ENCODE data around the gene ALDH1B1.

The ALDH1B1 gene

DNA sequence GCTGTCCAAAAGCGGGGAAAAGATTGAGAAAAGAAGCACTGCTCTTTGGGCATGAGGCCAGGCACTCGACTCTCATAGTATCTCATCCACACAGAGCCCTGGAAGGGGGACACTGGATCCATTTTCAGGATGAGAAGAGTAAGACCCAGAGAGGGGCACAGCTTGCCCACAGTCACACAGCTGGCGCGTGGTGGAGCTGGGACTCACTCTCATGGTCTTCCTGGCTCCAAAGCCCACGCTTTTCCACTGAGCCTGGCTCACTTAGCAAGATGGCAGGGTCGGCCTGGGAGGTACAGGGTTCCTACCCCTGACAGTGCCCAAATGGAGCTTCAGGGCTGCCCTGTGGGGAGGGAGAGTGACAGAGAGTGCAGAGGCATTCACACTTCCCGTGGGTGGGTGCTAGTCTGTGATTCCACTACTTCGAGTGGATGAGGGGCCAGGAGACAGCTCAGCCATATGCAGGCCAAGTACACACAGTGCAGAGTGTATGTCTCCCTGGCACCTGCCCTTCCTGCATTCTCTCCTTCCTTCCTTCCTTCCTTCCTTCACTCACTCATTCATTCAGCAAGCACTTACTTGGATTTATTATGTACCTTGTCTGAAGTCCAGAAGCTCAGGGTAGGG lies 50.1 kb downstream of the ALDH1B1 start:
- no peak for DNase-seq (ENCODE audit: extremely low read depth, low read depth)
- TF ChIP-seq, protein P1, sequence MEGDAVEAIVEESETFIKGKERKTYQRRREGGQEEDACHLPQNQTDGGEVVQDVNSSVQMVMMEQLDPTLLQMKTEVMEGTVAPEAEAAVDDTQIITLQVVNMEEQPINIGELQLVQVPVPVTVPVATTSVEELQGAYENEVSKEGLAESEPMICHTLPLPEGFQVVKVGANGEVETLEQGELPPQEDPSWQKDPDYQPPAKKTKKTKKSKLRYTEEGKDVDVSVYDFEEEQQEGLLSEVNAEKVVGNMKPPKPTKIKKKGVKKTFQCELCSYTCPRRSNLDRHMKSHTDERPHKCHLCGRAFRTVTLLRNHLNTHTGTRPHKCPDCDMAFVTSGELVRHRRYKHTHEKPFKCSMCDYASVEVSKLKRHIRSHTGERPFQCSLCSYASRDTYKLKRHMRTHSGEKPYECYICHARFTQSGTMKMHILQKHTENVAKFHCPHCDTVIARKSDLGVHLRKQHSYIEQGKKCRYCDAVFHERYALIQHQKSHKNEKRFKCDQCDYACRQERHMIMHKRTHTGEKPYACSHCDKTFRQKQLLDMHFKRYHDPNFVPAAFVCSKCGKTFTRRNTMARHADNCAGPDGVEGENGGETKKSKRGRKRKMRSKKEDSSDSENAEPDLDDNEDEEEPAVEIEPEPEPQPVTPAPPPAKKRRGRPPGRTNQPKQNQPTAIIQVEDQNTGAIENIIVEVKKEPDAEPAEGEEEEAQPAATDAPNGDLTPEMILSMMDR (IDR thresholded peaks at IDR 0.05; ENCODE audit: low read depth, low read length): no peak

DNA sequence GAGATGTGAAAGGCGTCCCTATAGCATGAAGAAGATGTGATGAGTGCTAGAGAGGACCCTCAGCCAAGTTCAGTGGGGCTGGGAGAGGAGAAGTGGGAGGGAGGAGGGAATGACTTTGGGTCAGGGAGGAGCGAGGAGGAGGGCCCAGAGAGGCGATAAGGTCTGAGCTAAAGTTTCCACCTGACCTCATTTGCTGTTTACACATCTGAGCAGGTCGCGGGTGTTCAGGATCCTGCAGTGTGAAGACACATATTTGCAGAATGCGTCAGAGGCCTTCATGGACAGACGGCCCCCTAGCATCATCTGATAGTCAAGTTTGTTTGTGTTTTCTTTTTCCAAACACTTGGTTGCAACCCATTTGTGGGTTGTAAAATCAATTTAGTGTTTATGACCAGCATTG lies 50.7 kb downstream of the ALDH1B1 start:
- TF ChIP-seq, protein P1 (IDR thresholded peaks at IDR 0.05; ENCODE audit: low read depth, low read length): no peak
- no peak for DNase-seq (ENCODE audit: extremely low read depth, low read depth)

DNA sequence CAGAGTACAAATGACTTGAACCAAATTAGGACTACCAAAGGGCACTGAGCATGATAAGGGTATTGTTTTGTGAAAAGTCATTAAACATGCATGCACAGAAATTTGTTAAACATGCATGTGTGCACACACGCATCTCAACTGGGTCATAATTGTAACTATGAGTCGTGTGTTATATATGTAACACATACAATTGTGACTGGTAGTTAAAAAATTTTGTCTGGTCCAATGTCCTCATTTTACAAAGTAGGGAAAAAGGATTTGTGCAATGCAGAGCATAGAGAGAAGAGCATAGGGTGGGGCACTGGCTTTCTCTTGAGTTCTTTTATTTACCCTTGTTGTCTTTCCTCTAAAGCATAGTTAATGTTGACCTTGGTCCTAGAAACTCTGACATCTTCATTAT lies 51.1 kb downstream of the ALDH1B1 start:
- no peak for DNase-seq (ENCODE audit: extremely low read depth, low read depth)
- TF ChIP-seq, protein P1 (IDR thresholded peaks at IDR 0.05; ENCODE audit: low read depth, low read length): no peak

GRCh38 chr9:38445154-38446043 lies 52.9 kb downstream of the ALDH1B1 start:
- no peak for DNase-seq (ENCODE audit: extremely low read depth, low read depth)
- TF ChIP-seq, protein P1 (IDR thresholded peaks at IDR 0.05; ENCODE audit: low read depth, low read length): no peak

- no peak for DNase-seq (ENCODE audit: extremely low read depth, low read depth)
- TF ChIP-seq, protein P1 (IDR thresholded peaks at IDR 0.05; ENCODE audit: low read depth, low read length): no peak
Observed at GRCh38 chr9:38447703-38448102, 55.2 kb downstream of the ALDH1B1 start.
